HepG2 (cell line): ENCODE results near the gene ALDH16A1. TPM values are rescaled to one million over a fixed set of nuclear protein-coding genes. Genes with fewer than 3 reads are reported as not detected.

ENCODE experiments used
- ATAC-seq: fragments of 200-7000 bp; cut with Tn5 transposase; 3 replicates; pipeline ENCODE4 v1.9.1; 2020; ENCODE audit warnings: mild to moderate bottlenecking, moderate library complexity
- BruUV-seq: library from RNA; stranded (reverse); fragments of 400-500 nt; replicated peaks from 2 replicates; lab custom pipeline; 2021; lab: Mats Ljungman, UMichigan
- CTCF ChIA-PET: fragments of 300-600 bp; formaldehyde crosslinking; extraction: SDS; loops from one replicate; lab custom pipeline; 2021; ENCODE audit warnings: low total read pairs, inconsistent platforms, low intra/inter-chr PET ratio; lab: Yijun Ruan, JAX
- POLR2A ChIA-PET: fragments of 350-600 bp; sonication (Branson Sonifier 250); formaldehyde crosslinking; loops from one replicate; lab custom pipeline; 2020; ENCODE audit warnings: antibody characterized with exemption, inconsistent platforms; lab: Yijun Ruan, JAX
- DNase-seq: peaks from one replicate; pipeline ENCODE4 v3.0.0-alpha.2; 2015; ENCODE audit warnings: low spot score
- FAIRE-seq: peaks from 3 replicates; lab custom pipeline; 2011; peaks lifted over from hg19 to GRCh38; lab: Jason Lieb, UNC
- H2AFZ ChIP-seq: one replicate; pipeline ENCODE4 v1.6.1; 2011; ENCODE audit warnings: low read length, inconsistent platforms
- H3K27ac ChIP-seq: fragments of 300-600 bp; 3 replicates; pipeline ENCODE4 v1.8.0; 2011; ENCODE audit warnings: mixed run types, mild to moderate bottlenecking, mixed read lengths, low read length, inconsistent platforms; ENCODE audit not compliant: insufficient read depth; ENCODE audit errors: extremely low read length
- H3K27me3 ChIP-seq, 2 experiments: fragments of 200-600 bp in 1 of 2; 2 replicates in 1 of 2; 3 replicates in 1 of 2; pipeline versions ENCODE4 v1.6.0 to v1.8.0; 2011; ENCODE audit warnings: low read length in 2 of 2, mild to moderate bottlenecking in 2 of 2, moderate library complexity in 2 of 2, inconsistent platforms in 1 of 2; ENCODE audit not compliant: insufficient read depth in 2 of 2, control insufficient read depth in 1 of 2
- H3K36me3 ChIP-seq, 2 experiments: fragments of 200-600 bp in 1 of 2; replicated peaks in 1 of 2; 2 replicates in 1 of 2; 3 replicates in 1 of 2; pipeline versions ENCODE4 v1.5.1 to v1.8.0; 2011; ENCODE audit warnings: low read length in 2 of 2, inconsistent platforms in 1 of 2; ENCODE audit not compliant: insufficient read depth in 2 of 2, control insufficient read depth in 1 of 2
- H3K4me1 ChIP-seq: 2 replicates; pipeline ENCODE4 v1.5.1; 2012; ENCODE audit warnings: low read length, inconsistent platforms; ENCODE audit not compliant: insufficient read depth
- H3K4me2 ChIP-seq: 2 replicates; pipeline ENCODE4 v1.6.0; 2011; ENCODE audit warnings: low read depth, low read length, inconsistent platforms
- H3K4me3 ChIP-seq, 3 experiments: fragments of 200-600 bp in 1 of 3; sonication (generic), shearing (Covaris generic) in 1 of 3; replicated peaks in 1 of 3; 2 replicates each; pipeline ENCODE4 v1.5.1; 2011 to 2016; ENCODE audit warnings: low read length in 3 of 3, inconsistent platforms in 2 of 3, low read depth in 2 of 3, mild to moderate bottlenecking in 2 of 3, control low read depth in 1 of 3, mixed read lengths in 1 of 3; ENCODE audit not compliant: insufficient read depth in 1 of 3
- H3K79me2 ChIP-seq: one replicate; pipeline ENCODE4 v1.6.1; 2011; ENCODE audit warnings: low read length, inconsistent platforms; ENCODE audit not compliant: insufficient read depth
- H3K9ac ChIP-seq: 2 replicates; pipeline ENCODE4 v1.6.0; 2011; ENCODE audit warnings: mild to moderate bottlenecking, low read depth, low read length, inconsistent platforms; ENCODE audit not compliant: insufficient read depth
- H3K9me3 ChIP-seq: 2 replicates; pipeline ENCODE4 v1.5.1; 2012; ENCODE audit warnings: mild to moderate bottlenecking, low read length
- H4K20me1 ChIP-seq: 2 replicates; pipeline ENCODE4 v1.6.0; 2011; ENCODE audit warnings: inconsistent platforms, mild to moderate bottlenecking, low read length, moderate library complexity; ENCODE audit not compliant: insufficient read depth
- ARNT2 ChIP-seq: sonication (generic); formaldehyde crosslinking; IDR thresholded peaks from 2 replicates; pipeline ENCODE4 v1.8.0; 2022; ENCODE audit warnings: mild to moderate bottlenecking, low read depth, missing genetic modification reagents, moderate library complexity
- CENPBD1 ChIP-seq: sonication (generic); formaldehyde crosslinking; IDR thresholded peaks from 2 replicates; pipeline ENCODE4 v1.8.0; 2022; ENCODE audit warnings: missing genetic modification reagents, low read depth, mild to moderate bottlenecking, borderline replicate concordance
- CENPT ChIP-seq: sonication (generic); formaldehyde crosslinking; IDR thresholded peaks from 2 replicates; pipeline ENCODE4 v1.8.0; 2022; ENCODE audit warnings: low read depth, mild to moderate bottlenecking, moderate library complexity, missing genetic modification reagents
- FOXK1 ChIP-seq: sonication (generic); formaldehyde crosslinking; IDR thresholded peaks from 2 replicates; pipeline ENCODE4 v1.4.0; 2020; ENCODE audit warnings: low read depth, missing genetic modification reagents, borderline replicate concordance
- KMT2B ChIP-seq: IDR thresholded peaks from 2 replicates; pipeline ENCODE4 v1.6.1; 2016; ENCODE audit warnings: missing genetic modification reagents, missing compliant biosample characterization
- MLX ChIP-seq: IDR thresholded peaks from 2 replicates; pipeline ENCODE4 v1.6.1; 2016
- THAP8 ChIP-seq: sonication (generic); formaldehyde crosslinking; IDR thresholded peaks from 2 replicates; pipeline ENCODE4 v1.5.1; 2020; ENCODE audit warnings: missing genetic modification reagents, mild to moderate bottlenecking, borderline replicate concordance
- ZBTB20 ChIP-seq: sonication (generic); formaldehyde crosslinking; IDR thresholded peaks from 2 replicates; pipeline ENCODE4 v1.8.1; 2023; ENCODE audit warnings: missing genetic modification reagents, low read depth, mild to moderate bottlenecking, borderline replicate concordance
- ZKSCAN8 ChIP-seq: IDR thresholded peaks from 2 replicates; pipeline ENCODE4 v1.6.1; 2016; ENCODE audit warnings: borderline replicate concordance, missing genetic modification reagents, missing compliant biosample characterization
- WGBS: methylation state at CpG from one replicate; pipeline ENCODE4 v1.1.6; 2017; ENCODE audit warnings: low lambda C conversion rate; 5-methylcytosine and 5-hydroxymethylcytosine counted together
- in situ Hi-C: cut with HindIII; loops from 2 replicates; pipeline ENCODE4 v1.10.0; 2017; ENCODE audit warnings: low pct_unique_long_range_greater_than_20kb; ENCODE audit not compliant: extremely low pct_ligation_motif_present
- intact Hi-C: fragments of 100-400 bp; cut with micrococcal nuclease; formaldehyde crosslinking; loops from one replicate; pipeline ENCODE4 v1.10.0; 2022; ENCODE audit not compliant: unreplicated experiment
- polyA plus RNA-seq, 8 experiments: library from polyadenylated mRNA; depleted of rRNA in 3 of 8; stranded (reverse) in 7 of 8; unstranded in 1 of 8; fragments of >200 nt; fragmentation: Illumina TruSeq in 4 of 8; extraction: Trizol in 4 of 8; gene quantifications; 2 replicates each; pipeline versions ENCODE4 v1.2.1 to v1.2.3, GENCODE V29; 2011 to 2016; ENCODE audit warnings: low read depth in 4 of 8, missing spikeins in 1 of 8, mixed read lengths in 1 of 8; ENCODE audit not compliant: insufficient read depth in 1 of 8
- total RNA-seq, 5 experiments: library from RNA; depleted of rRNA; stranded (reverse); fragments of >200 nt; fragmentation: Illumina TruSeq; extraction: Trizol; gene quantifications; 2 replicates each; pipeline ENCODE4 v1.2.3, GENCODE V29; 2016; ENCODE audit warnings: low read depth in 1 of 5

ALDH16A1 gene
- total and polyA plus RNA-seq, 2 of the 13 experiments (the other 11 are each of a cell fraction or from before 2014, with no cell fraction given): 8.4 to 34.9 TPM

GRCh38 chr19:49407079-49407478 is 45.9 kb upstream of the ALDH16A1 start (continued):
- TF ChIP-seq ARNT2 (CRISPR knock-in tag) (no peak), MLX (CRISPR knock-in tag) (no peak), KMT2B (no peak), CENPBD1 (CRISPR knock-in tag) (no peak), ZKSCAN8 (CRISPR knock-in tag) (no peak), ZBTB20 (CRISPR knock-in tag) (no peak)

- ATAC-seq (no peak), FAIRE-seq (no peak), DNase-seq (no peak)
- POLR2A ChIA-PET: no interaction called here
- no peaks in the 10 kb centered on the region for H3K4me1 ChIP-seq
- BruUV-seq: no TSS peak
- H2AFZ ChIP-seq: no peak overlapping the region
- CTCF ChIA-PET: no interaction called here
- in situ Hi-C loops: no loop called here
- no peaks in the 10 kb centered on the region for H3K9me3 ChIP-seq
- no peaks in the 10 kb centered on the region for H4K20me1 ChIP-seq
- TF ChIP-seq THAP8 (CRISPR knock-in tag) (no peak), CENPBD1 (CRISPR knock-in tag) (no peak), FOXK1 (CRISPR knock-in tag) (no peak), CENPT (CRISPR knock-in tag) (no peak)
- intact Hi-C loops: no loop called here
- H3K27me3 ChIP-seq: peaks cover 11 to 24% of the 10 kb centered on the region in 2 experiments; a peak in 4 of 5 replicates
- H3K27ac ChIP-seq: no peak overlapping the region
- no peak overlapping the region for H3K4me3 ChIP-seq
- no peaks in the 10 kb centered on the region for H3K36me3 ChIP-seq
- H3K4me2 ChIP-seq: no peak overlapping the region
- no peak overlapping the region for H3K9ac ChIP-seq
- H3K79me2 ChIP-seq: no peaks in the 10 kb centered on the region
- WGBS: 66% methylated on average over 16 of the region's 16 CpGs
These were observed 45.5 kb upstream of the ALDH16A1 start for GRCh38 chr19:49407482-49408015.
